HG03135 (cell line): Measurements from ENCODE around the gene NUMA1.

ENCODE experiments used
- ATAC-seq: cut with Tn5 transposase; IDR thresholded peaks from one replicate; pipeline ENCODE4 v1.9.1; 2021; ENCODE audit warnings: mild to moderate bottlenecking, moderate library complexity; ENCODE audit not compliant: unreplicated experiment

NUMA1 gene

GRCh38 chr11:72015511-72016061, 64.8 kb downstream of the NUMA1 start:
- no peak for ATAC-seq

- no peak for ATAC-seq
Measured at GRCh38 chr11:72014761-72015320, 65.5 kb downstream of the NUMA1 start.

- ATAC-seq, result no peak
Measured at GRCh38 chr11:72013765-72014711, 66.3 kb downstream of the NUMA1 start.

GRCh38 chr11:72012897-72013721, 67.2 kb downstream of the NUMA1 start:
- no peak for ATAC-seq

- ATAC-seq, result no peak
Measured at GRCh38 chr11:72012091-72012630, 68.2 kb downstream of the NUMA1 start.

- no peak for ATAC-seq
Measured at GRCh38 chr11:72010529-72011233, 69.7 kb downstream of the NUMA1 start.

- ATAC-seq, result no peak
Measured at GRCh38 chr11:72009156-72009555, 71.2 kb downstream of the NUMA1 start.

- ATAC-seq, result no peak
Measured at GRCh38 chr11:72008728-72009127, 71.6 kb downstream of the NUMA1 start.

- no peak for ATAC-seq
Measured at GRCh38 chr11:72007587-72007986, 72.8 kb downstream of the NUMA1 start.

GRCh38 chr11:72007089-72007476, 73.3 kb downstream of the NUMA1 start:
- ATAC-seq, result no peak

GRCh38 chr11:72006309-72007088, 73.8 kb downstream of the NUMA1 start:
- no peak for ATAC-seq

GRCh38 chr11:72005347-72006260, 74.7 kb downstream of the NUMA1 start:
- ATAC-seq, result no peak

- ATAC-seq, result no peak
Measured at GRCh38 chr11:72004515-72005346, 75.6 kb downstream of the NUMA1 start.

GRCh38 chr11:72003776-72004171, 76.6 kb downstream of the NUMA1 start:
- ATAC-seq, result no peak

GRCh38 chr11:72002841-72003775, 77.2 kb downstream of the NUMA1 start:
- ATAC-seq, result no peak

- no peak for ATAC-seq
Measured at GRCh38 chr11:72001834-72002591, 78.3 kb downstream of the NUMA1 start.
